ENCODE measurements around the gene FANCC.

Gene FANCC

DNA sequence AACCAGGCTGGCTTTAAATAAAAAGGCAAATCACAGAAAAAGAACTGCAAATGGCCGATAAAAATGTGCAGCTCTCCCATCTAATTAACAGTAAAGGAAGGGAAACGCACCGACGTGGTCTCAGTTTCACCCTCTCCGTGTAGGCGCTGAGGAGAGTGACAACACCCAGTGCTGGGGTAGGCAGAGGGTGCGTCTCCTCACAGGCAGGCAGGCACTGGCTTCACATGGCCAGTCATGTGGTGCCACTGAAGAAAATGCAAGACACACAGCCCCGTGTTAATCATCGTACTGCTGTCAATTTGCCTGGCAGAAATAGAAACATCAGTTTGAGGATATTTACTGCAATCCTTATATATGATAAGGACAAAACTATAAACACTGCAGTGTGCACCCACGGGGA is 178.4 kb downstream of the FANCC start:
- FAIRE-seq = no peak

- no peak for FAIRE-seq
Observed at GRCh38 chr9:95138474-95138873, 179.0 kb downstream of the FANCC start.

DNA sequence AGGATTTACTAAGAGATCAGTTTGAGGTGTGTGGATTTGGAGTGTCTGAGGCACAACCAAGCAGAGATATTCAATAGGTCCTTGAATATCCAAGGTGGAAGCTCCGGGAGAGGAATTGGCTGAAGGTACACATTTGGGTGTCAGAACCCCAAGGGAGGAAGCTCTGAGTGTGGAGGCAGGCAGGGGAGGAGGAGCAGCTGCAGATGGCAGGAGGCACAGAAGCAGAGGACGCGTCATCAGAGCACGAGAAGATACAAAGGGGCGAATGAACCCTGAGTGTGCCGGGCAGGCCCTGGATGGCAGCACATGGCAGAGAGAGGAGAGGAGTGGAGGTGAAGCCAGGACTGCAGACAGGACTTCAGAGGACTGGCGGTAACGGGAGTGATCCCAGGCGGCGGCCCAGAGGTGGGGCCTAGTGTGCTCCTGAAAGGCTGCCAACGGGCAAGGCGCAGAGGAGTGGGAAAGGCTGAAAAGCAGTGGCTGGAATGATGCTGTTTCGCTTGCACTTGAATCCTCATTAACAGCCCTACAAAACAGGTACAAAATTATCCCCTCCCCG is 179.8 kb downstream of the FANCC start:
- no peak for FAIRE-seq

GRCh38 chr9:95135756-95136155 is 181.8 kb downstream of the FANCC start:
- no peak for FAIRE-seq

GRCh38 chr9:95134457-95134881 is 183.0 kb downstream of the FANCC start:
- FAIRE-seq = no peak

DNA sequence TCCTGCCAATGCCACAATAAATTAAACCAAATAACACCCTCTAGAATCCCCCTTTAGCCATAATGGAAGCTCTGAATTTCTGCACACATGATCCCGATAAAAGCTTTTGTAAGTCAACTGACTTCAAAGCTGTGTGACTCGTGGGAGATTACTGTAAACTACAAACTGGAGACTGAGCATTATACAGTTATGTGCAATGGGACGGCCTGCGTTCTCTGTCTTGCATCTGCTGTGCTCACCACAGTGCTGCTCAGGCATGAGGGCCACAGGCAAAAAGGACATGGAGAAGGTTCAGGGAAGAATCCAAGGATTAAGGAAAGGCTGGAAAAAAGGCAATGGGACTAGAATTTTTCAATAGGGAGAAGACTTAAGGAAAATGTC is 184.2 kb downstream of the FANCC start:
- no peak for FAIRE-seq

GRCh38 chr9:95132366-95133324 is 184.9 kb downstream of the FANCC start:
- no peak for FAIRE-seq

DNA sequence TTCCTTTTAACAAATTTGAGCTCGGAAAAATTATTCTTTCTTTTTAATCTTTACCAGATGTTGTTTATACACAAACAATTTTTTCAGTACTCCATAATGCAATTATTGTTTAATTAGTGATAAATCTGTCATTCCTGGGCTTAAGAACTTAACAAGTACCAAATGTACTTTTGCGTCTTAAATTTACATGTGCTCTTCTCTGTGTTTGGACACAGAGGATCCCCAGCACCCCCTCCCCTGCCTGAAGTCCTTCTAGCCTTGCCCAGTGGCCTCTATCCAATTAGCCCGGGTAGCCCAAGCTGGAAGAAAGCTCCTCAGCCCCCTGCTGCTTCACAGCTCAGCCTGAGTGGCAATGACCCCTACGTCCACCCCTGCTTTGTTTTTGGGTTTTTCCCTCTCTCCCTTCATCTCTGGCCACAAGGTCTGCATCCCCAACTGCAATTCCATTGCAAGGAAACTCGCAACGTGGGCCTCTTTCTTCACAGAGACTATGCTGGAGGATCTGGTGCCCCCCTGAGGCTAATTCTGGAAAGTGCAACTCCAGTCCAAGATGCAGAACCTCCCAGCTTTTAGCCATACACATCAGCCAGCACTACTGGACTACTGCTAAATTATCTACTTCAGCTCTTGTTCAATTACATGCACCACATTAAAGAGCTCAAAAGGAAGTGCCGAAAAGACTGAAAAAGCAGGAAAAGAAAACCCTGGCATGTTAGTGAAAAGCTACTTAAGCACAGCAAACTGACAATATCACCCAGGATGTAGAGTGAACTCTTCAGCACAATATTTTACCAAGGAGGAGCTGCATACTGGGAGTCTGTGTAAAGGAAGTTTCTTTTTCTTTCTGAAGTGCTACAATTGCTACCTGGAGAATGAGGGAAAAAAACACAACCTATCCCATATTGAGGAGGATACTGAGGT is 186.2 kb downstream of the FANCC start:
- peak; percentile 19 for FAIRE-seq

GRCh38 chr9:95130484-95130883 is 187.0 kb downstream of the FANCC start:
- no peak for FAIRE-seq

DNA sequence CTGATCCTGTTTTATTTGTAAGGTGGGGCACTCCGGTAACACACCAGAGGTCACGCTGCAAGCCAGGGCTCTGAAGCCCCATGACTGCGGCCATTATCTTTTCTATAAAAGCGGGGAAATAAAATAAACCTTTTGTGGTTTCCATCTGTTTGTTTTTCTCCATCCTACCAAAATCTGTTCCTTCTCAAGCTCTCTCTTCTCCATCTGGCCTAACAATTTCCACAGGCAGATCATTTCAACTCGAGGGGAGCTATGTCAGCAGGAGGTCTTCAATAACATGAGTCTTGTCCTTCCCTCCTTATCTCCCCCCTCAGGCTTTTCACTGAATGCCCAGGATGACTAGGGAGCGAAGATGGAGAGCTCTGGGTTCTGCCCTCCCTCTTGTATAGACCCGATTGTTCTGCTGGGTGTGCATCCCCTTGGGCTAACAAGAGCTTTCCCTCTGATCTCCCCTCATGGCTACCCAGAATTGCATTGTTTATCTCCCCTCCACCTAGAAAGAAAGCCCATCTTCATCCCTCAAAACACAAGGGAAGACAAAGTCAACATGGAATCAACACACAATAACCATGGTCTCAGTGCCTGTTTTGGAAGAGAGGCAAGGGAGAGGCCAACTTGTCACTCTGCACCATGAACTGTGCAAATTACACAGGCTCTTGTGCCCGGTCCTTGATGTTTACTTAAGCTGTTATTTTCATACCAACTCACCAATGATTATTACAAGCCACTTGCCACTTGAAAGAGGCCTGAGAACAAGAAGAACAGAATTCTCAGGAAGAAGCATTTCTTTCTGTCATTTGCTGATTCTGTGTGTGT is 187.8 kb downstream of the FANCC start:
- FAIRE-seq = no peak

DNA sequence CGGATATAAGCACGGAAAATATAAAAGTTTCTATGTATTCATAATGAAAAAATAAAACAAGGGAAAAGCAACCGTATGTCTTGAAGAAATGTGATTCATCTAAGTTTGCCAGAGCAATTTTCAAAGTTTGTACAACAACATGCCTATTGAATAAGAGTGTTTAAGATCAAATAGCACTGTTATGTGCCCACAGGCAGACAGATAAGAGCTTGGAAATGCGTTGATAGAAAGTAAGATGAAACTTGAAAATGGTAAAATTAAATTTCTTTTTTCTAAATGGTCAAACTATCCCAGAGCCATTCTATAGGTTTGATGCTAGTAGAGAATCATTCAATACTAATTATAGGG is 189.4 kb downstream of the FANCC start:
- no peak for FAIRE-seq

- FAIRE-seq = no peak
Observed at GRCh38 chr9:95127249-95128176, 190.0 kb downstream of the FANCC start.

GRCh38 chr9:95126739-95127138 is 190.8 kb downstream of the FANCC start:
- no peak for FAIRE-seq

DNA sequence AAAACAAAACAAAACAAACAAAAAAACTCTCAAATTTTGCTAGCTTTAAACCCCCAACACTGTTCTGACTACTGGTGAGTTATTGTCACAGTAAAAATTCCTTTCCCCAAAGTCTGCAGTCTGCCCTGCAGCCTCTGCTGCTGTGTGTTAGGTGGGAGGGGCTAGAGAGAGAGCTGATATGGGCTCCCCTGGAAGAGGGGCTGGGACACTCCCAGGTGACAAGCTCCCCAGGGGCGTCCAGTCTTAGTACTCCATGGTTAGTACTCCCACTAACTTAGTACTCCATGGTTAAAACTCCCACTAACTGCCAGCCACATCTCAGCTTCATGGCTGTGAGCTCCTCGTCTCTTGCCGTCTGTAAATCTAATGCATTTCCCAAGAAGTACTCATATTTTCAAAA is 191.9 kb downstream of the FANCC start:
- FAIRE-seq = no peak

GRCh38 chr9:95124582-95125367 is 192.7 kb downstream of the FANCC start:
- no peak for FAIRE-seq

DNA sequence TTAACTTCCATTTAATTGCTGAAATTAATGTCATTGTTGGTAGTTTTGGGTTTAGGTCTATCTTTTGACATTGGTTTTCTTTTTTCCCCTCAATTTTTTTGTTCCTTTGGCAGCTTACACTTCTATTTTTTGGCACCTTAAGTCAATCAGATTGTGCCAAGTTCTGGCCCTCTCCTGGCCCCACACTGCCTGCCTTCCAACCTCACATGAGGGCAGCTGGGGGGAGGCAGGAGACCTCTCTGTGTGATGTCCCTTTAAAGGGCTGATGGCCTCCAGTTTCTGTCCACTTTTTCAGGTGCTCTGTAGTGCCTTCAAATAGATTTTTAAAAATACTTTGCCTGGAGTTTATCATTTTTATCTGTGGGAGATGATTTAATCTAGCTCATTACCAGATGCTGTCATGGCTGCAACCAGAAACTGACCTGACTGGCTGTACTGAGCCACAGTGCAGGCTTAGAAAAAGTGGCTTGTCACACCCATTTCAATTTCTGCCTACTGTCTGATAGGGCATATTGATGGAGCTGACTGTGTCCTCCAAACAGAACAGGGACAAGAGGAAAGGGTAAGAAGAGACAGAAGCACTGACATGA is 196.6 kb downstream of the FANCC start:
- no peak for FAIRE-seq

DNA sequence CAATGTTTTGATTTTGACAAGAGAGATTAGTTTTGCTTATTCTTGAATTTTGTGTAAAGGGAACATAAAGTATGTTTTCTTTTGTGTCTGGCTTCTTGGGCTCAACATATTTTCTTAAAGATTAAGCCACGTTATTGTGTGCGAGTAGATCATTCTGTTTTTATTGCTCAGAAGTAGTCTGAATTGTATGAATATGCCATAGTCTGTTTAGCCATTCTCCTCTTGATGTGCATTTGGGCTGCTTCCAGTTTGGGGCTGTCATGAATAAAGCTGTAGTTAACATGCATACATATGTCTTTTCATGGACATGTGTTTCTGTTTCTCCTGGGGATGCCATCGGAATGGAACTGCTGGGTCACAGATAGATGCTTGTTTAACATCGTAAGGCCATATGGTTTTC is 198.9 kb downstream of the FANCC start:
- no peak for FAIRE-seq

DNA sequence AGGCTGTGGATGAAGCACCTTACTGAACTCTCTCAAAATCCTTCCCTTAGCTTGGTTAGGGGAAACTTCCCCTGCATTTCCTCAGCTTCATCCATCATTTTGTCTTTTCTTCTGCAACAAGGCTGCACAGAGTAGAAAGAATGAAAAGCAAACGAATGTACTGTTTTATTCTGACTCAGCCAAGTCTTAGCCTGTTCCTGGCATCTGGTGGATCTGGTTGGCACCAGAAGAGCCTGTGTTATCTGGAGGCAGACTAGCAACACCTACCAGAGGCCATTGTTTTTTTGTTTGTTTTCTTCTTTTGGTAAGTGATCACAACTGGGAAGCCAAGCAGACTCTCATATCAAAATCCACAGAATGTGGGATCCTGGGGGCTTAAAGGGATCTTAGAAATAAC is 200.7 kb downstream of the FANCC start:
- no peak for FAIRE-seq

GRCh38 chr9:95116002-95116807 is 201.3 kb downstream of the FANCC start:
- no peak for FAIRE-seq

All from A204.1 (cell line).